Measurements from ENCODE around the gene LGALS3BP. TPM values are rescaled to one million over a fixed set of nuclear protein-coding genes. Genes with fewer than 3 reads are reported as not detected.

Gene LGALS3BP
- total and polyA plus RNA-seq, 2 of the 13 experiments (the other 11 are each of a cell fraction or from before 2014, with no cell fraction given), result 137 to 332 TPM

- TF ChIP-seq ZBTB39 (CRISPR knock-in tag; IDR thresholded peaks at IDR 0.05), result no peak
- TF ChIP-seq ZHX2 (IDR thresholded peaks at IDR 0.05; ENCODE audit: low read depth), result no peak
- no peak for TF ChIP-seq ZHX2 (CRISPR knock-in tag; IDR thresholded peaks at IDR 0.05; ENCODE audit: borderline replicate concordance)
- no peak for TF ChIP-seq MZF1 (CRISPR knock-in tag; IDR thresholded peaks at IDR 0.05; ENCODE audit: borderline replicate concordance)
- no peak for TF ChIP-seq TFE3 (CRISPR knock-in tag; IDR thresholded peaks at IDR 0.05)
- TF ChIP-seq ZNF512 (CRISPR knock-in tag; IDR thresholded peaks at IDR 0.05), result no peak
- no peak for TF ChIP-seq NFYB (CRISPR knock-in tag; IDR thresholded peaks at IDR 0.05)
- no peak for TF ChIP-seq TERF1 (CRISPR knock-in tag; IDR thresholded peaks at IDR 0.05)
- no peak for TF ChIP-seq SNAPC5 (CRISPR knock-in tag; IDR thresholded peaks at IDR 0.05; ENCODE audit: borderline replicate concordance)
- no peak for TF ChIP-seq BCL6 (CRISPR knock-in tag; IDR thresholded peaks at IDR 0.05)
- no peak for TF ChIP-seq PTBP1 (IDR thresholded peaks at IDR 0.05; ENCODE audit: low read depth, low read length, poor library complexity, severe bottlenecking)
- TF ChIP-seq PBX3 (CRISPR knock-in tag; IDR thresholded peaks at IDR 0.05; ENCODE audit: borderline replicate concordance), result no peak
- TF ChIP-seq JUND (CRISPR knock-in tag; IDR thresholded peaks at IDR 0.05), result no peak
These were observed 25.0 kb downstream of the LGALS3BP start (continued) for GRCh38 chr17:78954684-78955083.

Measured in HepG2 (cell line).